ENCODE measurements around the gene STIP1. TPM values are rescaled to one million over a fixed set of nuclear protein-coding genes. Genes with fewer than 3 reads are reported as not detected.

STIP1 gene
- total and polyA plus RNA-seq, 9 of the 15 experiments (the other 6 are each of a cell fraction or from before 2014, with no cell fraction given): 58.1 to 465 (median 346) TPM

DNA sequence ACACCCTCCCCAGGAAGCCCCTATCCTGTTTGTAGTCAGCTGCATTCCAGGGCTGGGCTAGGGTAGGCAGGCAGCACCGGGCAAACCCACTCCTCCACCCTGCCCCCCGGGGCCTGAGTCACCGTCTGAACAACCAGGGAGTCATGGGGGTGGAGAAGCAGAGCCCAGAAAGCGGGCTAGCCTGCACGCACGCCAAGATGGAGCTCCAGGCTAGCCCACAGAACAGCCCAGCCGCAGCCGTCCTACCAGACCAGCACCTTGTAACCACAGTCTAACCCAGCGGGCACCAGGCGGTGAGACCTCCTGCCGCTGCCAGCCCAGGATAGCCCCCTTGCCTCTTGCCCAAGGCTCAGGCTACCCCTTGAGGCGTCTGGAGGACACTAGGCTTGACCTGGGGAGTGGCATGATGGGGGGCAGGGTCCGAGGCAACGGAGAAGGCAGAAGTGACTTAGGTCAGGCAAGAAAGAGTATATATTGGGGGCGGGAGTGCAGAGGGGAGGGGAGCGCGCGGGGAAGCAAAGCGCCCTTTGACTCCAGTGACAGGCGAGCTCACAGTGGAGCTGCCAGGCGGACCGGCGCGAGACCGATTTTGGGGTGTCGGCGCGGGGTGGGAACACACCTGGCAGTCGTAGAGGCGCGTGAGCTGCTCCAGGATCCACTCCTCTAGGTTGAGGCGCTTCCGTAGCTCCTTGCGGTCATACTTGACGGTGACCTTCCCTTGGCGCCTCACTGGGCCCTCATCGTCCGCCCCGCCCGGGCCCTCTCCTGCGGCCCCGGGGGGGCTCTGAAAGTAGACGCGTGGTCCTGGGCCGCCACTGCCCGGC lies 60.0 kb downstream of the STIP1 start (continued):
- no peak for TF ChIP-seq ZNF274 (IDR thresholded peaks at IDR 0.05; ENCODE audit: borderline replicate concordance, low read depth, low read length)
- TF ChIP-seq, protein P1, sequence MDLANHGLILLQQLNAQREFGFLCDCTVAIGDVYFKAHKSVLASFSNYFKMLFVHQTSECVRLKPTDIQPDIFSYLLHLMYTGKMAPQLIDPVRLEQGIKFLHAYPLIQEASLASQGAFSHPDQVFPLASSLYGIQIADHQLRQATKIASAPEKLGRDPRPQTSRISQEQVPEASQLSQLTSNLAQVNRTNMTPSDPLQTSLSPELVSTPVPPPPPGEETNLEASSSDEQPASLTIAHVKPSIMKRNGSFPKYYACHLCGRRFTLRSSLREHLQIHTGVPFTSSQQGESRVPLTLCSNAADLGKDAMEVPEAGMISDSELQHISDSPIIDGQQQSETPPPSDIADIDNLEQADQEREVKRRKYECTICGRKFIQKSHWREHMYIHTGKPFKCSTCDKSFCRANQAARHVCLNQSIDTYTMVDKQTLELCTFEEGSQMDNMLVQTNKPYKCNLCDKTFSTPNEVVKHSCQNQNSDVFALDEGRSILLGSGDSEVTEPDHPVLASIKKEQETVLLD (IDR thresholded peaks at IDR 0.05): 0 out of 2 replicates have a peak, but pooled peaks have one; percentile 27
- TF ChIP-seq, protein P2, sequence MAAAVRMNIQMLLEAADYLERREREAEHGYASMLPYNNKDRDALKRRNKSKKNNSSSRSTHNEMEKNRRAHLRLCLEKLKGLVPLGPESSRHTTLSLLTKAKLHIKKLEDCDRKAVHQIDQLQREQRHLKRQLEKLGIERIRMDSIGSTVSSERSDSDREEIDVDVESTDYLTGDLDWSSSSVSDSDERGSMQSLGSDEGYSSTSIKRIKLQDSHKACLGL (CRISPR knock-in tag; IDR thresholded peaks at IDR 0.05; ENCODE audit: borderline replicate concordance, poor library complexity, severe bottlenecking): no peak
- no peak for TF ChIP-seq MEIS2 (IDR thresholded peaks at IDR 0.05; ENCODE audit: partially characterized antibody)
- TF ChIP-seq, protein P3, sequence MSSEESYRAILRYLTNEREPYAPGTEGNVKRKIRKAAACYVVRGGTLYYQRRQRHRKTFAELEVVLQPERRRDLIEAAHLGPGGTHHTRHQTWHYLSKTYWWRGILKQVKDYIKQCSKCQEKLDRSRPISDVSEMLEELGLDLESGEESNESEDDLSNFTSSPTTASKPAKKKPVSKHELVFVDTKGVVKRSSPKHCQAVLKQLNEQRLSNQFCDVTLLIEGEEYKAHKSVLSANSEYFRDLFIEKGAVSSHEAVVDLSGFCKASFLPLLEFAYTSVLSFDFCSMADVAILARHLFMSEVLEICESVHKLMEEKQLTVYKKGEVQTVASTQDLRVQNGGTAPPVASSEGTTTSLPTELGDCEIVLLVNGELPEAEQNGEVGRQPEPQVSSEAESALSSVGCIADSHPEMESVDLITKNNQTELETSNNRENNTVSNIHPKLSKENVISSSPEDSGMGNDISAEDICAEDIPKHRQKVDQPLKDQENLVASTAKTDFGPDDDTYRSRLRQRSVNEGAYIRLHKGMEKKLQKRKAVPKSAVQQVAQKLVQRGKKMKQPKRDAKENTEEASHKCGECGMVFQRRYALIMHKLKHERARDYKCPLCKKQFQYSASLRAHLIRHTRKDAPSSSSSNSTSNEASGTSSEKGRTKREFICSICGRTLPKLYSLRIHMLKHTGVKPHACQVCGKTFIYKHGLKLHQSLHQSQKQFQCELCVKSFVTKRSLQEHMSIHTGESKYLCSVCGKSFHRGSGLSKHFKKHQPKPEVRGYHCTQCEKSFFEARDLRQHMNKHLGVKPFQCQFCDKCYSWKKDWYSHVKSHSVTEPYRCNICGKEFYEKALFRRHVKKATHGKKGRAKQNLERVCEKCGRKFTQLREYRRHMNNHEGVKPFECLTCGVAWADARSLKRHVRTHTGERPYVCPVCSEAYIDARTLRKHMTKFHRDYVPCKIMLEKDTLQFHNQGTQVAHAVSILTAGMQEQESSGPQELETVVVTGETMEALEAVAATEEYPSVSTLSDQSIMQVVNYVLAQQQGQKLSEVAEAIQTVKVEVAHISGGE (CRISPR knock-in tag; IDR thresholded peaks at IDR 0.05): no peak
- peak; percentile 39; the same call in 1 of the 2 replicates for TF ChIP-seq SMAD4 (CRISPR knock-in tag; conservative IDR thresholded peaks at IDR 0.05)
- no peak for TF ChIP-seq MTA2 (IDR thresholded peaks at IDR 0.05; ENCODE audit: low read depth)
- peak in 1 of 2 experiments; percentile 80; a peak in 2 of 4 replicates for TF ChIP-seq RCOR1 (IDR thresholded peaks at IDR 0.05; ENCODE audit: borderline replicate concordance in 1 of 2, low read depth in 2 of 2, low read length in 2 of 2)
- TF ChIP-seq, protein P4, sequence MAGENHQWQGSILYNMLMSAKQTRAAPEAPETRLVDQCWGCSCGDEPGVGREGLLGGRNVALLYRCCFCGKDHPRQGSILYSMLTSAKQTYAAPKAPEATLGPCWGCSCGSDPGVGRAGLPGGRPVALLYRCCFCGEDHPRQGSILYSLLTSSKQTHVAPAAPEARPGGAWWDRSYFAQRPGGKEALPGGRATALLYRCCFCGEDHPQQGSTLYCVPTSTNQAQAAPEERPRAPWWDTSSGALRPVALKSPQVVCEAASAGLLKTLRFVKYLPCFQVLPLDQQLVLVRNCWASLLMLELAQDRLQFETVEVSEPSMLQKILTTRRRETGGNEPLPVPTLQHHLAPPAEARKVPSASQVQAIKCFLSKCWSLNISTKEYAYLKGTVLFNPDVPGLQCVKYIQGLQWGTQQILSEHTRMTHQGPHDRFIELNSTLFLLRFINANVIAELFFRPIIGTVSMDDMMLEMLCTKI (IDR thresholded peaks at IDR 0.05; ENCODE audit: partially characterized antibody): no peak
- TF ChIP-seq, protein P5, sequence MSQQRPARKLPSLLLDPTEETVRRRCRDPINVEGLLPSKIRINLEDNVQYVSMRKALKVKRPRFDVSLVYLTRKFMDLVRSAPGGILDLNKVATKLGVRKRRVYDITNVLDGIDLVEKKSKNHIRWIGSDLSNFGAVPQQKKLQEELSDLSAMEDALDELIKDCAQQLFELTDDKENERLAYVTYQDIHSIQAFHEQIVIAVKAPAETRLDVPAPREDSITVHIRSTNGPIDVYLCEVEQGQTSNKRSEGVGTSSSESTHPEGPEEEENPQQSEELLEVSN (IDR thresholded peaks at IDR 0.05; ENCODE audit: borderline replicate concordance in 1 of 2, extremely low read depth in 1 of 2, insufficient read depth in 1 of 2, insufficient read length in 1 of 2, low read depth in 1 of 2, low read length in 1 of 2, poor library complexity in 1 of 2, severe bottlenecking in 1 of 2): no peak
- TF ChIP-seq CBX3 (IDR thresholded peaks at IDR 0.05; ENCODE audit: borderline replicate concordance in 1 of 2, low read length in 2 of 2): no peak; a peak in 1 of 3 replicates
